HepG2 (cell line): Measurements from ENCODE around the gene CRK. TPM values are rescaled to one million over a fixed set of nuclear protein-coding genes. Genes with fewer than 3 reads are reported as not detected.
A peak's percentile ranks its signal among the peaks of the same experiment; 100 is the strongest.

ENCODE experiments used
- FOSL2 ChIP-seq: sonication (generic); formaldehyde crosslinking; IDR thresholded peaks from 2 replicates; pipeline ENCODE4 v1.4.0; 2020; ENCODE audit warnings: missing genetic modification reagents
- KDM5B ChIP-seq: sonication (generic); formaldehyde crosslinking; IDR thresholded peaks from 2 replicates; pipeline ENCODE4 v1.4.0; 2020; ENCODE audit warnings: missing genetic modification reagents, mild to moderate bottlenecking, borderline replicate concordance
- SAP130 ChIP-seq: IDR thresholded peaks from 2 replicates; pipeline ENCODE4 v1.6.1; 2016; ENCODE audit warnings: low read depth
- SIN3A ChIP-seq: IDR thresholded peaks from 2 replicates; pipeline ENCODE4 v1.6.1; 2011; ENCODE audit warnings: low read depth, mild to moderate bottlenecking, control low read depth, low read length, borderline replicate concordance
- SIX1 ChIP-seq: sonication (generic); formaldehyde crosslinking; IDR thresholded peaks from 2 replicates; pipeline ENCODE4 v1.4.0; 2020; ENCODE audit warnings: missing genetic modification reagents, borderline replicate concordance
- ZBTB38 ChIP-seq: sonication (generic); formaldehyde crosslinking; IDR thresholded peaks from 2 replicates; pipeline ENCODE4 v1.5.1; 2020; ENCODE audit warnings: mild to moderate bottlenecking, missing genetic modification reagents
- ZEB1 ChIP-seq: IDR thresholded peaks from 2 replicates; pipeline ENCODE4 v1.6.1; 2012; ENCODE audit warnings: mild to moderate bottlenecking, low read depth, inconsistent platforms; ENCODE audit not compliant: insufficient replicate concordance
- ZNF513 ChIP-seq: sonication (generic); formaldehyde crosslinking; conservative IDR thresholded peaks from 2 replicates; pipeline ENCODE4 v1.5.0; 2020; ENCODE audit warnings: missing genetic modification reagents
- ZNF768 ChIP-seq: sonication (generic); formaldehyde crosslinking; IDR thresholded peaks from 2 replicates; pipeline ENCODE4 v1.4.0; 2020; ENCODE audit warnings: missing genetic modification reagents
- ZSCAN29 ChIP-seq: sonication (generic); formaldehyde crosslinking; conservative IDR thresholded peaks from 2 replicates; pipeline ENCODE4 v1.4.0; 2020; ENCODE audit warnings: mild to moderate bottlenecking, missing genetic modification reagents
- polyA plus RNA-seq, 8 experiments: library from polyadenylated mRNA; depleted of rRNA in 3 of 8; stranded (reverse) in 7 of 8; unstranded in 1 of 8; fragments of >200 nt; fragmentation: Illumina TruSeq in 4 of 8; extraction: Trizol in 4 of 8; gene quantifications; 2 replicates each; pipeline versions ENCODE4 v1.2.1 to v1.2.3, GENCODE V29; 2011 to 2016; ENCODE audit warnings: low read depth in 4 of 8, missing spikeins in 1 of 8, mixed read lengths in 1 of 8; ENCODE audit not compliant: insufficient read depth in 1 of 8
- total RNA-seq, 5 experiments: library from RNA; depleted of rRNA; stranded (reverse); fragments of >200 nt; fragmentation: Illumina TruSeq; extraction: Trizol; gene quantifications; 2 replicates each; pipeline ENCODE4 v1.2.3, GENCODE V29; 2016; ENCODE audit warnings: low read depth in 1 of 5
- TF ChIP-seq, protein P1 (sequence below): sonication (generic); formaldehyde crosslinking; IDR thresholded peaks from 2 replicates; pipeline ENCODE4 v1.5.0; 2020; ENCODE audit warnings: mild to moderate bottlenecking, missing genetic modification reagents, borderline replicate concordance
- TF ChIP-seq, protein P2 (sequence below): sonication (generic); IDR thresholded peaks from 2 replicates; pipeline ENCODE4 v1.6.1; 2016; ENCODE audit warnings: low read depth, borderline replicate concordance
- TF ChIP-seq, protein P3 (sequence below), 2 experiments: sonication (generic) in 1 of 2; formaldehyde crosslinking in 1 of 2; IDR thresholded peaks; 2 replicates each; pipeline versions ENCODE4 v1.6.1 to v1.9.0; 2014 to 2022; ENCODE audit warnings: antibody characterized with exemption in 1 of 2, borderline replicate concordance in 1 of 2, inconsistent platforms in 1 of 2, low read depth in 1 of 2, missing genetic modification reagents in 1 of 2

The CRK gene
- total and polyA plus RNA-seq, 2 of the 13 experiments (the other 11 are each of a cell fraction or from before 2014, with no cell fraction given), result 47.4 to 54.2 TPM

- TF ChIP-seq, protein P1, sequence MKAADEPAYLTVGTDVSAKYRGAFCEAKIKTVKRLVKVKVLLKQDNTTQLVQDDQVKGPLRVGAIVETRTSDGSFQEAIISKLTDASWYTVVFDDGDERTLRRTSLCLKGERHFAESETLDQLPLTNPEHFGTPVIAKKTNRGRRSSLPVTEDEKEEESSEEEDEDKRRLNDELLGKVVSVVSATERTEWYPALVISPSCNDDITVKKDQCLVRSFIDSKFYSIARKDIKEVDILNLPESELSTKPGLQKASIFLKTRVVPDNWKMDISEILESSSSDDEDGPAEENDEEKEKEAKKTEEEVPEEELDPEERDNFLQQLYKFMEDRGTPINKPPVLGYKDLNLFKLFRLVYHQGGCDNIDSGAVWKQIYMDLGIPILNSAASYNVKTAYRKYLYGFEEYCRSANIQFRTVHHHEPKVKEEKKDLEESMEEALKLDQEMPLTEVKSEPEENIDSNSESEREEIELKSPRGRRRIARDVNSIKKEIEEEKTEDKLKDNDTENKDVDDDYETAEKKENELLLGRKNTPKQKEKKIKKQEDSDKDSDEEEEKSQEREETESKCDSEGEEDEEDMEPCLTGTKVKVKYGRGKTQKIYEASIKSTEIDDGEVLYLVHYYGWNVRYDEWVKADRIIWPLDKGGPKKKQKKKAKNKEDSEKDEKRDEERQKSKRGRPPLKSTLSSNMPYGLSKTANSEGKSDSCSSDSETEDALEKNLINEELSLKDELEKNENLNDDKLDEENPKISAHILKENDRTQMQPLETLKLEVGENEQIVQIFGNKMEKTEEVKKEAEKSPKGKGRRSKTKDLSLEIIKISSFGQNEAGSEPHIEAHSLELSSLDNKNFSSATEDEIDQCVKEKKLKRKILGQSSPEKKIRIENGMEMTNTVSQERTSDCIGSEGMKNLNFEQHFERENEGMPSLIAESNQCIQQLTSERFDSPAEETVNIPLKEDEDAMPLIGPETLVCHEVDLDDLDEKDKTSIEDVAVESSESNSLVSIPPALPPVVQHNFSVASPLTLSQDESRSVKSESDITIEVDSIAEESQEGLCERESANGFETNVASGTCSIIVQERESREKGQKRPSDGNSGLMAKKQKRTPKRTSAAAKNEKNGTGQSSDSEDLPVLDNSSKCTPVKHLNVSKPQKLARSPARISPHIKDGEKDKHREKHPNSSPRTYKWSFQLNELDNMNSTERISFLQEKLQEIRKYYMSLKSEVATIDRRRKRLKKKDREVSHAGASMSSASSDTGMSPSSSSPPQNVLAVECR (CRISPR knock-in tag), result 0 out of 2 replicates have a peak, but pooled peaks have one; percentile 12
- TF ChIP-seq ZBTB38, result peak; percentile 26; the same call in 1 of the 2 replicates
- TF ChIP-seq SAP130 (CRISPR knock-in tag), result peak; percentile 48
- no peak for TF ChIP-seq ZNF513 (CRISPR knock-in tag)
- TF ChIP-seq, protein P2, sequence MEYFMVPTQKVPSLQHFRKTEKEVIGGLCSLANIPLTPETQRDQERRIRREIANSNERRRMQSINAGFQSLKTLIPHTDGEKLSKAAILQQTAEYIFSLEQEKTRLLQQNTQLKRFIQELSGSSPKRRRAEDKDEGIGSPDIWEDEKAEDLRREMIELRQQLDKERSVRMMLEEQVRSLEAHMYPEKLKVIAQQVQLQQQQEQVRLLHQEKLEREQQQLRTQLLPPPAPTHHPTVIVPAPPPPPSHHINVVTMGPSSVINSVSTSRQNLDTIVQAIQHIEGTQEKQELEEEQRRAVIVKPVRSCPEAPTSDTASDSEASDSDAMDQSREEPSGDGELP, result peak; percentile 75; the same call in 1 of the 2 replicates
- 0 out of 2 replicates have a peak, but pooled peaks have one; percentile 9 for TF ChIP-seq ZNF768 (CRISPR knock-in tag)
- TF ChIP-seq FOSL2 (CRISPR knock-in tag), result 0 out of 2 replicates have a peak, but pooled peaks have one; percentile 4
- peak; percentile 14 for TF ChIP-seq ZEB1
- TF ChIP-seq, protein P3, sequence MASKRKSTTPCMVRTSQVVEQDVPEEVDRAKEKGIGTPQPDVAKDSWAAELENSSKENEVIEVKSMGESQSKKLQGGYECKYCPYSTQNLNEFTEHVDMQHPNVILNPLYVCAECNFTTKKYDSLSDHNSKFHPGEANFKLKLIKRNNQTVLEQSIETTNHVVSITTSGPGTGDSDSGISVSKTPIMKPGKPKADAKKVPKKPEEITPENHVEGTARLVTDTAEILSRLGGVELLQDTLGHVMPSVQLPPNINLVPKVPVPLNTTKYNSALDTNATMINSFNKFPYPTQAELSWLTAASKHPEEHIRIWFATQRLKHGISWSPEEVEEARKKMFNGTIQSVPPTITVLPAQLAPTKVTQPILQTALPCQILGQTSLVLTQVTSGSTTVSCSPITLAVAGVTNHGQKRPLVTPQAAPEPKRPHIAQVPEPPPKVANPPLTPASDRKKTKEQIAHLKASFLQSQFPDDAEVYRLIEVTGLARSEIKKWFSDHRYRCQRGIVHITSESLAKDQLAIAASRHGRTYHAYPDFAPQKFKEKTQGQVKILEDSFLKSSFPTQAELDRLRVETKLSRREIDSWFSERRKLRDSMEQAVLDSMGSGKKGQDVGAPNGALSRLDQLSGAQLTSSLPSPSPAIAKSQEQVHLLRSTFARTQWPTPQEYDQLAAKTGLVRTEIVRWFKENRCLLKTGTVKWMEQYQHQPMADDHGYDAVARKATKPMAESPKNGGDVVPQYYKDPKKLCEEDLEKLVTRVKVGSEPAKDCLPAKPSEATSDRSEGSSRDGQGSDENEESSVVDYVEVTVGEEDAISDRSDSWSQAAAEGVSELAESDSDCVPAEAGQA (IDR thresholded peaks at IDR 0.05; ENCODE audit: low read depth), result 0 out of 2 replicates have a peak, but pooled peaks have one; percentile 18
- TF ChIP-seq, protein P3 (CRISPR knock-in tag; IDR thresholded peaks at IDR 0.05; ENCODE audit: borderline replicate concordance), result no peak
- peak; percentile 6; the same call in 1 of the 2 replicates for TF ChIP-seq SIN3A
- TF ChIP-seq ZSCAN29, result 0 out of 2 replicates have a peak, but pooled peaks have one; percentile 6
- TF ChIP-seq SIX1, result no peak
- 0 out of 2 replicates have a peak, but pooled peaks have one; percentile 20 for TF ChIP-seq KDM5B (CRISPR knock-in tag)
Observed at GRCh38 chr17:1484676-1485422, 28.8 kb upstream of the CRK start (continued).
